GM21526 (cell line): ENCODE data around the gene HAP1.
"Not testable (repeated sequence)": the region's sequence is repeated elsewhere in the genome, so short reads cannot be mapped to it uniquely, and the experiment has no call there.

Source experiments
- ATAC-seq: cut with Tn5 transposase; IDR thresholded peaks from one replicate; pipeline ENCODE4 v1.9.1; 2021; ENCODE audit warnings: moderate library complexity; ENCODE audit not compliant: unreplicated experiment, low FRiP score

Gene HAP1

GRCh38 chr17:41734139-41734948 lies at the start of gene HAP1:
Gene HAP1, minus strand, starts transcription at chr17:41734643. Its CDS starts 9 bp downstream, at chr17:41734634.
- no peak for ATAC-seq

- ATAC-seq = no peak
These were observed 47.7 kb upstream of the HAP1 start for GRCh38 chr17:41782142-41782541.

- no peak for ATAC-seq
These were observed 47.1 kb upstream of the HAP1 start for GRCh38 chr17:41781404-41782110.

- ATAC-seq = no peak
These were observed 45.5 kb upstream of the HAP1 start for GRCh38 chr17:41779954-41780353.

GRCh38 chr17:41777574-41778188 lies 43.2 kb upstream of the HAP1 start:
- ATAC-seq = no peak

GRCh38 chr17:41777157-41777573 lies 42.7 kb upstream of the HAP1 start:
- ATAC-seq = no peak

GRCh38 chr17:41776262-41776900 lies 41.9 kb upstream of the HAP1 start:
- not testable (repeated sequence) for ATAC-seq

- no peak for ATAC-seq
These were observed 41.2 kb upstream of the HAP1 start for GRCh38 chr17:41775394-41776226.

GRCh38 chr17:41773731-41774193 lies 39.3 kb upstream of the HAP1 start:
- ATAC-seq = no peak

GRCh38 chr17:41773190-41773588 lies 38.7 kb upstream of the HAP1 start:
- no peak for ATAC-seq

- ATAC-seq = no peak
These were observed 38.2 kb upstream of the HAP1 start for GRCh38 chr17:41772586-41773189.

GRCh38 chr17:41772218-41772585 lies 37.8 kb upstream of the HAP1 start:
- no peak for ATAC-seq

- ATAC-seq = no peak
These were observed 37.2 kb upstream of the HAP1 start for GRCh38 chr17:41771389-41772206.

GRCh38 chr17:41769985-41770384 lies 35.5 kb upstream of the HAP1 start:
- ATAC-seq = no peak

GRCh38 chr17:41769346-41769862 lies 35.0 kb upstream of the HAP1 start:
- ATAC-seq = no peak

- no peak for ATAC-seq
These were observed 34.3 kb upstream of the HAP1 start for GRCh38 chr17:41768682-41769288.

- no peak for ATAC-seq
These were observed 33.0 kb upstream of the HAP1 start for GRCh38 chr17:41767324-41768042.
